ENCODE data around the gene RABGEF1. TPM values are rescaled to one million over a fixed set of nuclear protein-coding genes. Genes with fewer than 3 reads are reported as not detected.
"Not testable (repeated sequence)": the region's sequence is repeated elsewhere in the genome, so short reads cannot be mapped to it uniquely, and the experiment has no call there.

The RABGEF1 gene
- total and polyA plus RNA-seq, 2 donors (not counting 3 experiments of a cell fraction or from before 2014, with no cell fraction given): 11.6 to 15.5 TPM

- BruUV-seq (replicated peaks): no TSS peak
- Histone ChIP-seq H3K27ac (ENCODE audit: insufficient read depth, low read depth, low read length) (no peak overlapping the region), H3K4me3 (replicated peaks in 1 of 3; ENCODE audit: insufficient read depth in 1 of 3, low read depth in 1 of 3, low read length in 3 of 3) (no peak overlapping the region), H3K79me2 (ENCODE audit: control insufficient read depth, insufficient read depth, low read length) (peaks cover 10% of the 10 kb centered on the region), H3K9me3 (replicated peaks; ENCODE audit: control insufficient read depth, insufficient read depth, low read length) (no peaks in the 10 kb centered on the region), H3K4me1 (ENCODE audit: control insufficient read depth, extremely low read depth, insufficient read depth, low read length) (peaks cover 14% of the 10 kb centered on the region), H3K36me3 (ENCODE audit: control insufficient read depth in 2 of 2, extremely low read depth in 1 of 2, insufficient read depth in 2 of 2, low read length in 2 of 2) (no peaks in the 10 kb centered on the region), H3K27me3 (ENCODE audit: control insufficient read depth in 2 of 2, insufficient read depth in 2 of 2, low read length in 2 of 2) (no peaks in the 10 kb centered on the region), H3K4me2 (ENCODE audit: insufficient read depth, low read length) (no peak overlapping the region), H3K9ac (replicated peaks; ENCODE audit: extremely low read depth, insufficient read depth, low read length) (no peak overlapping the region), H4K20me1 (replicated peaks; ENCODE audit: control insufficient read depth, extremely low read depth, insufficient read depth, low read length) (no peaks in the 10 kb centered on the region), H3K9me1 (replicated peaks; ENCODE audit: control insufficient read depth, extremely low read depth, insufficient read depth, low read length) (no peaks in the 10 kb centered on the region), H2AFZ (ENCODE audit: low read depth, low read length) (no peak overlapping the region)
- CTCF ChIA-PET: no interaction called here
- POLR2A ChIA-PET: no interaction called here
- FAIRE-seq (peak; percentile 49), DNase-seq (ENCODE audit: low read depth, low spot score) (no peak)
- dilution Hi-C loops (cut with MboI; ENCODE audit: extremely low pct_ligation_motif_present, low sequenced_read_pairs): no loop called here
- TF ChIP-seq EZH2 (IDR thresholded peaks at IDR 0.05; ENCODE audit: borderline replicate concordance, low read depth, low read length, severe bottlenecking): no peak
- TF ChIP-seq, protein P1, sequence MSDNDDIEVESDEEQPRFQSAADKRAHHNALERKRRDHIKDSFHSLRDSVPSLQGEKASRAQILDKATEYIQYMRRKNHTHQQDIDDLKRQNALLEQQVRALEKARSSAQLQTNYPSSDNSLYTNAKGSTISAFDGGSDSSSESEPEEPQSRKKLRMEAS (IDR thresholded peaks at IDR 0.05; ENCODE audit: insufficient read depth, insufficient read length): no peak
- intact Hi-C loops (cut with micrococcal nuclease): no loop called here
Observed at GRCh38 chr7:66781408-66782090, 41.0 kb downstream of the RABGEF1 start.

- dilution Hi-C loops (cut with MboI; ENCODE audit: extremely low pct_ligation_motif_present, low sequenced_read_pairs); H3K27me3 ChIP-seq (ENCODE audit: control insufficient read depth in 2 of 2, insufficient read depth in 2 of 2, low read length in 2 of 2); CTCF ChIA-PET; H4K20me1 ChIP-seq (replicated peaks; ENCODE audit: control insufficient read depth, extremely low read depth, insufficient read depth, low read length); DNase-seq (ENCODE audit: low read depth, low spot score); POLR2A ChIA-PET; BruUV-seq (replicated peaks); H3K9me1 ChIP-seq (replicated peaks; ENCODE audit: control insufficient read depth, extremely low read depth, insufficient read depth, low read length); H3K27ac ChIP-seq (ENCODE audit: insufficient read depth, low read depth, low read length); H3K36me3 ChIP-seq (ENCODE audit: control insufficient read depth in 2 of 2, extremely low read depth in 1 of 2, insufficient read depth in 2 of 2, low read length in 2 of 2); H2AFZ ChIP-seq (ENCODE audit: low read depth, low read length); intact Hi-C loops (cut with micrococcal nuclease); H3K4me3 ChIP-seq (replicated peaks in 1 of 3; ENCODE audit: insufficient read depth in 1 of 3, low read depth in 1 of 3, low read length in 3 of 3); H3K9ac ChIP-seq (replicated peaks; ENCODE audit: extremely low read depth, insufficient read depth, low read length); H3K4me2 ChIP-seq (ENCODE audit: insufficient read depth, low read length); H3K9me3 ChIP-seq (replicated peaks; ENCODE audit: control insufficient read depth, insufficient read depth, low read length): not testable (repeated sequence)
- H3K79me2 ChIP-seq (ENCODE audit: control insufficient read depth, insufficient read depth, low read length): peaks cover 10% of the 10 kb centered on the region
- FAIRE-seq: peak; percentile 37
- H3K4me1 ChIP-seq (ENCODE audit: control insufficient read depth, extremely low read depth, insufficient read depth, low read length): peaks cover 14% of the 10 kb centered on the region
Observed at GRCh38 chr7:66782875-66783274, 42.3 kb downstream of the RABGEF1 start.

DNA sequence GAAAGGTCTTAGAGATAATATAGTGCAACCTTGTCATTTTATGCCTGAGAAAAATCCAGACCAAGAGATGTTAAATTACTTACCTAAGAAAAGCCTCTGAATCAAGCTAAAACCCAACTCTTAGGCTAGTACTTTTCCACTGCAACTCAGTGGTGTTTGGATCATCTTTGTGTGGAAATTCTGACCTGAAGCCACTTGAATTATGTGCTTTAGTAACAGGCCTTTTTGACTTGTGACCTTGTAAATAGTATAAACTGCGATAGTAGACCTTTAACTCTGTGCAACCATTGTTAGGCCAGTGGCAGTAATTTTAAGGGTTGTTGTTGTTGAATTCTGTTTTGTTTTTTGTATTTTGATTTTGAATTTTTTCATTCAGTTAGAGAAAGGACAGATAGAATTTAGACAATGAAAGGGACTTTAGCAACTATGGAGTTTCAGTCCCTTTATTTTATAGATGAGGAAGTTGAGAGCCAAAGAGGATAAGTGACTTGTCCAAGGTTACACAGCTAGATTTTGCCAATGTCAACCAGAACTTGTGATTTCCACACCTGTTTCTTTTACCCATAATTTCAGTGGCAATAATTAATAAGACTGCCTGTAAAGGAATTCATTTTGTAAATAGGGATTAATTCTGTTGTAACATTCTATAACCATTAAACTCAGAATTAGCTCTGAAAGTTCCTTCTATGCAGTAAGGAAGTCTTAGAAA lies 43.5 kb downstream of the RABGEF1 start:
- H2AFZ ChIP-seq (ENCODE audit: low read depth, low read length); H3K9me3 ChIP-seq (replicated peaks; ENCODE audit: control insufficient read depth, insufficient read depth, low read length); intact Hi-C loops (cut with micrococcal nuclease); DNase-seq (ENCODE audit: low read depth, low spot score); H3K4me2 ChIP-seq (ENCODE audit: insufficient read depth, low read length); H3K27ac ChIP-seq (ENCODE audit: insufficient read depth, low read depth, low read length); H3K36me3 ChIP-seq (ENCODE audit: control insufficient read depth in 2 of 2, extremely low read depth in 1 of 2, insufficient read depth in 2 of 2, low read length in 2 of 2); H3K9ac ChIP-seq (replicated peaks; ENCODE audit: extremely low read depth, insufficient read depth, low read length); BruUV-seq (replicated peaks); POLR2A ChIA-PET; H3K27me3 ChIP-seq (ENCODE audit: control insufficient read depth in 2 of 2, insufficient read depth in 2 of 2, low read length in 2 of 2); CTCF ChIA-PET; H4K20me1 ChIP-seq (replicated peaks; ENCODE audit: control insufficient read depth, extremely low read depth, insufficient read depth, low read length); FAIRE-seq; dilution Hi-C loops (cut with MboI; ENCODE audit: extremely low pct_ligation_motif_present, low sequenced_read_pairs); H3K9me1 ChIP-seq (replicated peaks; ENCODE audit: control insufficient read depth, extremely low read depth, insufficient read depth, low read length); H3K4me3 ChIP-seq (replicated peaks in 1 of 3; ENCODE audit: insufficient read depth in 1 of 3, low read depth in 1 of 3, low read length in 3 of 3): not testable (repeated sequence)
- Histone ChIP-seq H3K4me1 (ENCODE audit: control insufficient read depth, extremely low read depth, insufficient read depth, low read length) (peaks cover 14% of the 10 kb centered on the region), H3K79me2 (ENCODE audit: control insufficient read depth, insufficient read depth, low read length) (peaks cover 10% of the 10 kb centered on the region)

Measured in endothelial cell of umbilical vein (primary cell).